NCI-H345 treated with DMSO at 0.1 percent for 48 hours (cell line): ENCODE measurements around the gene CYP11A1.
"Not testable (repeated sequence)": the region's sequence is repeated elsewhere in the genome, so short reads cannot be mapped to it uniquely, and the experiment has no call there.

Experiments used
- DNase-seq: peaks from one replicate; lab custom pipeline; 2025; ENCODE audit not compliant: unreplicated experiment; lab: John Stamatoyannopoulos, UW

The CYP11A1 gene

DNA sequence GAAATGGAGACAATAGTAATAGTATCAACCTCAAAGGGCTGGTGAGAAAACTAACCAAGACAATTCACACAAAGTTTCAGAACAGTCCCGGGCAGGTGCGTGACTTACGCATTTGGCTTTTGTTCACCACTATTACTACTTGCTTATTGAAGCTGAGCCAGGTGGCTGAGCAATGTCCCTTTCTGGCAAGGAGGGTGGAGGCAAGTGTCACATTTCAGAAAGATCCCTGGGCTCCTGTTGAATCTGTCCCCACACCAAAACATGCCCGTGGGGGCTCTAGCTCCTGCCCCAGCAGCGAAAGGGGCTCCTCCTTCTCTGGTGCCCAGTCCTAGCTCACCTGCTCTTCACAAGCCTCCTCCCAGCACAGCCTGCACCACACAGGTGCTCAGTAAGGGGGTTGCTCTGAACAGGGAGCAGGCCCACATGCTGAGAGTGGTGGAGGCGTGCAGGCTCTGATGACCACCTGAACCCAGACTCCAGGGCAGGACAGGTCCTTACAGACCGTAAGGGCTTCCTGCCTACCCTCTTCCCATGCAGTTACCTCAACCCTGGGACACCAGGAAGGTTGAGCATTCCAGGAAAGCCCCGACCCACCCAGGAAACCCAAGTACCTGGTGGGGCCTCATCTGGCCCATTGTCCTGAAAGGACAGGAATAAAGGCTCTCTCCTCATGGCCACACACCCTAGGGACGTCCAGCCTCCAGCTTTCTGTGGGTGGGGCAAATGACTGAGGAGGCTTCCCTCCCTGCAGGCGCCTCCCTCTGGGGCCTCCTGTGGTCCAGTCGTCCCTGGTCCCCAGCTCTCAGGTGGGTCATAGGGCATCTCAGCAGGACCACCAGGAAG lies 33.7 kb upstream of the CYP11A1 start:
- no peak for DNase-seq

DNA sequence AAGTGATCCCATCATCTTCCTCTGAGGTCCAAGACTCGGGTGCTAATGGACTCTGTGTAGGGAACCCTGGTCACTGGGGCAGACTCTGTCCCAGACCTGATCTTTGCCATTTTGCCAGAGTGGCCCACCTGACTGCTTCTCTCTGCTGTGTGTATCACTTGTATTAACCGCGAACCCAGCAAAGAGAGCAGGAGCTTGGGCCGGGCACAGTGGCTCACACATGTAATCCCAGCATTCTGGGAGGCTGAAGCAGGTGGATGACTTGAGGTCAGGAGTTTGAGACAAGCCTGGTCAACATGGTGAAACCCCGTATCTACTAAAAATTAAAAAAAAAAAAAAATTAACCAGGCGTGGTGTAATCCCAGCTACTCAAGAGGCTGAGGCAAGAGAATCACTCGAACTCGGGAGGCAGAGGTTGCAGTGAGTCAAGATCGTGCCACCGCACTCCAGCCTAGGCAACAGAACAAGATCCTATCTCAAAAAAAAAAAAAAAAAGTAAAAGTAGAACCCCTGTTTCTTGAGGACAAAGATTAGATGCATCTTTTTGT lies 32.9 kb upstream of the CYP11A1 start:
- DNase-seq = no peak

DNA sequence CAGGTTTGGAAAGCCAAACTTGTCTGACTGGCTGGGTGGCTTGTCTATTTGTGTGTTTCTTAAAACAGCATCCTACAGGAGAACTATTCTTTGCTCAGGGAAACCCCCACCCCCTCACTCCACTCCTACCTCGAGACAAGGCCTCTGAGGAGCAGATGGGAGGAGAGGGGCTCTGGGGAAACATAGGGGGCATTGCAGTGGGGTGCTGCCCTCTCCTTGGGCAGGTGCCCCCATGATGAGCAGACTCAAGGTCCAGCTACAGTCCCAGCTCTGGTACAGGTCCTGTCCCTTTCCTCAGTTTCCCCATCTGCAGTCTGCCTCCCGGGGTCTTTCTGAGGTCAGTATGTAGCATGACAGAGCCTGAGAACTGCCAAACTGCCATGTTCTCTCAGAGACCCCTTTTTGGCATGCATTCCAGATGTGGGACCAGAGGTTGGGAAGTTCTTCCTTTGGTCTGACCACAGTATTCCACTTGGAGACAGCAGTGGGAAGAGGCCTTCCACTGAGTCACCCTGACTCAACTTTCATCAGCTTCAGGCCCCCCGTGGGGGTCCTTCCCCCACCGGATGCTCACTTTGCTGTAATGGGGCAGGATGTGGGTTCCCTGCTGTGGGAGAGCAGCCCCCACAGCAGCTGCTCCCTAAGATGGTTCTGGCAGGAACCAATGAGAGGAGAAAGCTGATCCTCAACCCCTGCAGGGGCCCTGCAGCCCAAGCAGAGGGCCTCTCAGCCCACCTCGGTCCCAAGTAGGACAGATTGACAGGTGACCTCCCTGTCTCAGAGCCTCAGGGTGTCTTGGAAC lies 32.3 kb upstream of the CYP11A1 start:
- no peak for DNase-seq

DNA sequence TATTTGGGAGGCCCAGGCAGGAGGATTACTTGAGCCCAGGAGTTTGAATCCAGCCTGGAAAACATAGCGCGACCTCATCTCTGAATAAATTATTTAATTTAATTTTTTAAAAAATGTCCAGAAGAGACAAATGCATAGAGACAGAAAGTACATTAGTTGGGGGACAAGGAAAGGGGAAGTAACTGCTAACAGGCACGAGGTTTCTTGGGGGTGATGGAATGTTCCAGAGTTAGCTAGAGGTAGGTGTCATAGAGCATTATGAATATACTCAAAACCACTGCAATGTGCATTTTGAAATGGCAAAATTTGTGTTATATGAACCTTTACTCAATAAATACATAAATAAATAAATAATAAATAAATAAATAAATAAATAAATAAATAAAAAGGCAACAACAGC lies 31.7 kb upstream of the CYP11A1 start:
- no peak for DNase-seq

DNA sequence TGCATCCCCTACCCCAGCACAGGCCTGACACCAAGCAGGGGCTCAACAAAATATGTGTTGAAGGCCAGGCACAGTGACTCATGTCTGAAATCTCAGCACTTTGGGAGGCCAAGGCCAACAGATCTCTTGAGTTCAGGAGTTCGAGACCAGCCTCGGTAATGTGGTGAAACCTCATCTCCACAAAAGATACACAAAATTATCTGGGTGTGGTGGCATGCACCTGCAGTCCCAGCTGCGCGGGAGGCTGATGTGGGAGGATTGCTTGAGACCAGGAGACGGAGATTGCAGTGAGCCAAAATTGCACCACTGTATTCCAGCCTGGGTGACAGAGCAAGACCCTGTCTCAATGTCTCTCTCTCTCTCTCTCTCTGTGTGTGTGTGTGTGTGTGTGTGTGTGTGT lies 30.7 kb upstream of the CYP11A1 start:
- DNase-seq = no peak

DNA sequence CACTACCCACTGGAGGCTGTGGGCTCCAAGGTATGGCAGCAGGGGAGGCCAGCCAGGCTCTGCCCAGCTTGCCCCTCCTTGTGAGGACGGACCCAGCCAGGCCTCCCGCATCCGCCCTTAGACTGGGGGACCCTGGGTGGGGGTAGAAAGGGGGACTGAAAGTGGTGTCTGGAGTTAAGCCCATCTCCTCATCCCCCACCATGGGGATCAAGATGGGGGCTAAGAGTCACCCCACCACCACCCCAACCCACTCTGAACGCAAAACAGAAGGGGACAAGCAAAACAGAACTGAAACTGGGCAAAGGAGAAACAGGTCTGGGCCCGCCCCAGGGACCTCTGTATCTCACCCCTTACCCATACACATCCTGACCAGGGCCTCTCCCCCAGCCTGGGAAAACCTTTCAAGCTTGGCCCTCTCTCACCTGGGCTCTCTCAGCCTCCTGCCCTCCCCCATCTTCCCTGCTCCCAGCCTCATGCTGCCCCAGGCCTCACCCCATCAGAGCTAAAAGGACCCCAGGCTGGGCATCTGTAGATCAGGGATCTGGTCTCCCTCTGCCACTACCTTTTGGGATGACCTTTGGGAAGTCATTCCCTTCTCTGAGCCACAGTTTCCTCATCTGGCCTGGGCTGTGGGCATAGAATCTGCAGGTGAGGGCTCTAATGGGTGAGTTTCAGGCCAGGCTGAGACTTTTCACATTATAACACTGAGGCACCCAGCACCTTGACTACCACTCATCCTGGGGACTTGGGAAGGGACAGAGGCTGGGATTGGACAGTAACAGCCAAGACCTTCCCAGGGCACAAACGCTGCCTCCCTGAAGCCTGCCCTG lies 30.0 kb upstream of the CYP11A1 start:
- no peak for DNase-seq

DNA sequence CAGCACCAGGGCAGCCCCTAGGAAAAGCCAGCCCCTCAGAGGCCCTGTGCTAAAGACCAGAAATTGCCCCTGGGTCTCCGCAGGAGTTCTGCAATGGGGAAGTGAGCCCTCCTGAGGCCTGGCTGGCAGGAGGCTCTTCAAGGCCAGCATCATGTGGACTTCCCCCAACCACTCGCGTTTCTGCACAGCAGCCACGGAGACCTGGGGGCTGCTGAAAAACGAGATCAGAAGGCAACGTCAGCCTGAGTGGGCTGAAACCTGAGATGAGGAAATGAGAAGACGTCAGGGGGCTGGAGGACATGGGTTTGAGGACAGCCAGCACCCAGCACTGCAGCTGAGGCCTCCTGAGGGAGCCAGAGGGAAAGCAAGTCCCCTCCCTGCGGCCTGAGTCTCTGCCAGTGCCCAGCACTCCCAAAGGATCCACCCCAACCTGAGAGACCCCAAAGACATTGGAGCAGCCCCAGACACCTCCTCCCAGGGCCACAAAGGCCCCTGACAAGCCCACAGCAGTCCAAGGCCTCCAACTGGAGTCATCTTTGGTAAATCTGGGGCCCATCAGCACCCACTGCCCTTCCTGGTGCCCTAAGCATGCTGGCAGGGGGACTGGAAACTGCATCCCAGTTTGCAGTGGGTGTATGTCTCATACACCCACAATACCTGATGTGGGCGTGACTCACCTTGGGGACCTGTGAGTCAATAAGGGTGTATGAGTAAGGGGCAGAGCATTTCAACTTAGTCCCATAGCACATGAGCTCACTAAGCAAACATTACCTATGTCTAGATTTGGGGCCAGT lies 29.2 kb upstream of the CYP11A1 start:
- DNase-seq = no peak

DNA sequence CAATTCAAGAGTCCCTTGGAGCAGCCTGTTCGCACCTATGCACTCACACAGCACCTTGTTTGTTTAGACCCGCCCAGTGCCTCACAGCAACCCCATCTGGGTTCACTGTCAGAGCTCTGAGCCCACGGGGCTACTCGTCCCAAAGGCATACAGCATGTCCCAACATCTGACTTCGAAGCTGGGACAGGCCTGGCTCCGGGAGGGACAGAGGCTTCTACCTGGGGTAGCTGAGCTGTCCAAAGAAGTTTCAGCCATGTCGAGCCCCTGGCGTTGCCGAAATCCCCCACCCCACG lies 28.6 kb upstream of the CYP11A1 start:
- no peak for DNase-seq

DNA sequence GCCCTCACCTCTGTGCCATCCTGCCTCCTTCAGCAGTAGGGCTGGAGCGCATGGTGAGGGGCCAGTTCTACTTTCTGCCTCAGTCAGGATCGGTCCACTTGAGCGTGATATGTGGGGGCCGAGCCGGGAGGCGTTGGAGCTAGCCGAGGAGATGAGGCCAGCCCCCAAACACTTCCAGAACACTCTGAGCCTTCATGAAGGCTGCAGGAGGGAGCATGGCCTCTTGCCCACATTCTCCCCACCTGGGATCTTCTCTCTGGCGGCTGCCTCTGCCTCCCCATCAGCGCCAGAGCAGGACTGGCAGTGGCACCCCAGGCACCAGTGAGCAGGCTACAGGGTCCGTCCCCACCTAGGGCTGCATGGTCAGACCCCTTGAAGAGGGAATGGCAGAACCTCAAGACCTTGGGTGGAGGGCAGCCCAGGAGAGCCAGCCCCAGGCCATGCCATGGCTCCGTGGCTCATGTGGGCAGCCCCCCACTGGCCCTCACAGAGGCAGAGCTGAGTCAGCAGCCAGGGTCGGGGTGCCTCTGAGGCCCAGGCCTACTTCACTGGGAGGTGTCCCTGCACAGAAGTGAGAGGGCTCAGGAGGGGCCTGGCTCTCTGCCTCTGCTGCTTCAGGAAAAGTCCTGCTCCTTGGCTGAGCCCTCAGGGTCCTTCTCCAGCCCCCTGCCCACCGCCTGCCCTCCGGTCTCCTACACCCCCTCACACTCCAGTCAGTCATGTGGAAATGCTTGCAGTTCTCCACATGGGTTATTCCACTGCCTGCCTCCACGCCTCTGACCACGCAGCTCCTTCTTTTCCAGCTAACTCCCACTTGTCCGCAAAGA lies 28.1 kb upstream of the CYP11A1 start:
- no peak for DNase-seq

DNA sequence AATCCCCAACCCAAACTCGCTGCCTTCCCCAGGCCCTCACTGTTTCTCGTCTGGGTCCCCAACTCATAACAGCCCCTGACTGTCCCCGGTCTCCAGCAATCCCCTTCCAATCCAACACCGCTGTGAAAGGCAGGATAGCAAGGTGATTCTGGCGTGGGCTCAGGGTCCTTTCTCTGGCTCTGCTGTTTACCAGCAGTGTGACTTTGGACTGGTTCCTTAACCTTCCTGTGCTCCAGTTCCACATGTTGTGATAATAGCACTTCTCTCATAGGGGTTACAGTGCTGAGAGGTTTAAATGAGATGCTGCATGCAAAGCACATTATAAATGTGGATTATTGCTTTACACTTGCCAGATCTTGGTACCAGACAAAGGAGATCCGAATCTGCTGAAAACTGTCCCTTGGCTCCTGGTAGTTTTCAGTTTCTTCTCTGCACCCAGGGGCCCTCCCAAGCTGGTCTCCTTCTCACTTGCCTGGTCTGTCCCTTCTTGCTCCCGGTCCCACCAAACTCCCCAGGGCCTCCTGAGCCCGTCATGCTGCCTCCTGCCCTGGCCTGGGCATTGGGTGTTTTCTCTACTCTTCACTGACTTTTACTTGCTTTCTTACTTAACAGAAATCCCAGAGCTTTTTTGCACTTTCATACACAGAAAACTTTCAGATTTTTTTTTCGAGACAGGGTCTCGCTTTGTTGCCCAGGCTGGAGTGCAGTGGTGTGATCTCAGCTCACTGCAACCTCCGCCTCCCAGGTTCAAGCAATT lies 26.8 kb upstream of the CYP11A1 start:
- DNase-seq = no peak

DNA sequence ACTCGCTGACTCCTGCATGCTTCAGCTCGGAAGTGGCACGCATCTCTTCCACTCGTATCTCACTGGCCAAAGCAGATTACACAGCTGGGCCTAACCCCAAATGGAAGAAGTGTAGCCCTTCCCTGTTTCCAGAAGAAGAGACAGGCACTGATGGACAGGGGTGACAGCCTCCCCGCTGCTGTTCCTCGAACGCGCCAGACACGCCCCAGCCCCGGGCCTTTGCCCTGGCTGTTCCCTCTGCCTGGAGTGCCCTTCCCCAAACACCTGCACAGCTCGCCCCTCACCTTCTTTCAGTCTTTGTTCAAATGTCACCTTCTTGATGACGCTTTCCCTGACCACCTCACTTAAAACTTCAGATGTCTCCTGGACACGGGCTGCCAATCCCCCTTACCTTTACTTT lies 26.0 kb upstream of the CYP11A1 start:
- no peak for DNase-seq

DNA sequence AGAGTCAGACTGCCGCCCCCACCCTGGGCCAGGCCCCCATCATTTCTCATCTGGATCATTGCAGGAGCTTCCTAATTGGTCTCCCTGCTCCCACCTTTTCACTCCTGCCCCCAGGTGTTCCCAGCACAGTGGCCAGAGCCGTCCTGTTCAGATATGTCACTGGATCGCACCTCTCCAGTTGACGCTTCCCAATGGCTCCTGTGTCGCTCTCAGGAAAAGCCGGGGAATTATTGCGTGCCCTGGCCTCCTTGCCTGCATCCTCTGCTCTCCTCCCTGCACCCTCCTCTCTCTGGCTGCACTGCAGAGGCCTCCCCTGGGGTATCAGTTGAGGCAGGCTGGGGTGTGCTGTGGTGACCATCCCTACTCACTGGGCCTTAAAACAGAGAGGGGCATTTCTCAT lies 25.5 kb upstream of the CYP11A1 start:
- no peak for DNase-seq

DNA sequence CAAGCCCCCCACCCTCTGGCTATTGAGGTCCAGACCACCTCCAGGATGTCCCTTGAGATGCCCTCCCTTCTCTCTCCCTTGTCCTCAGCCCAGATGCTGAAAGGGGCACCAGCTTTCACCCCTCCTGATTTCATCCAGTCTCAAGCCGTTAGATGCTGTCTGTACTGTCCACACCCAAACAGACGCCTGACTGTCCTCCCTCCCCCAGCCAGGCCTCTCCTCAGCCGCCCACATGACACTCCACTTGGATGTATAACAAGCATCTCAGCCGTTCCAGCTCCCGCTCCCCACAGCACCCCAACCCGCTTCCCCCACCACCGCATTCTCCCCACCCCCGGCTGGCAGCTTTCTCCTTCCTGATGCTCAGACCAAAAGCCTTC lies 25.0 kb upstream of the CYP11A1 start:
- no peak for DNase-seq

DNA sequence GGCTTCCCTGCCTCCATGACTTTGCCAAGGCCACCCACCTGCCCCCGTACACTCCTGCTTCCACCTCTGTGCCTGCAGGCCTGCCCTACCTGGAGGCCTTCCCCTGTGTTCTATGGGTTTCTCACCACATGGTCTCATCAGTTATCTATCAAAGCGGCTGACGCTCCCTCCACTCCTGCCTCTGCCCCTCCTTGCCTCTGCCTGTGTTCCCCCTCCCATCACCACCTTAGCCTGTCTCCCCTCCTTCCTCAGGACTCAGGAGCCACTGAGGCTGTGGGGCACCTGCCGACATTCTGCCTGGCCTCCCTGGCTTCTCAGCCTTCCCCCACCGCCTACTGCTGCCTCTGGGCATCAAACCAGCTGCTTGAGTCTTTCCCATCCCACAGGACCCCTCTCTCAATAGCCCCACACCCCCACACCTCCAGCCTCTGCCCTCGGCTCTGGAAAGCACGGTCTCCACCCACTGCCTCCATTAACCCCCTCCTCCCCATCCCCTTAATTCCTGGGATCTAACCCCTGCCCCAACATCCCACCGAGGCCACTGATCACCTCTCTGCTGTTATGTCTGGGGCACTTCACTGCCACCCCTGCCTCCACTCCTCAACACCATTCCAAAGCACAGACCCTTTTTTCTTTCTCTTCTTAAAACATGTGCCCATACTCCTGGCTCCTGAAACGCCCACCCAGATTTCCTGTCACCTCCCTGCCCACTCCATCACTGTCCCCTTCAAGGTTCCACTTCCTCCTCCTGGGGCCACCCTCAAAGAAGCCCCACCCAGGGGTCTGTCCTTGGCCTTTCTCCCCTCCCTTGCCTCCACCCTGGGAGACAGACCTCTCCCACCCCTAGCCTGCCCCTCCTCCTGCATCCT lies 24.4 kb upstream of the CYP11A1 start:
- no peak for DNase-seq

DNA sequence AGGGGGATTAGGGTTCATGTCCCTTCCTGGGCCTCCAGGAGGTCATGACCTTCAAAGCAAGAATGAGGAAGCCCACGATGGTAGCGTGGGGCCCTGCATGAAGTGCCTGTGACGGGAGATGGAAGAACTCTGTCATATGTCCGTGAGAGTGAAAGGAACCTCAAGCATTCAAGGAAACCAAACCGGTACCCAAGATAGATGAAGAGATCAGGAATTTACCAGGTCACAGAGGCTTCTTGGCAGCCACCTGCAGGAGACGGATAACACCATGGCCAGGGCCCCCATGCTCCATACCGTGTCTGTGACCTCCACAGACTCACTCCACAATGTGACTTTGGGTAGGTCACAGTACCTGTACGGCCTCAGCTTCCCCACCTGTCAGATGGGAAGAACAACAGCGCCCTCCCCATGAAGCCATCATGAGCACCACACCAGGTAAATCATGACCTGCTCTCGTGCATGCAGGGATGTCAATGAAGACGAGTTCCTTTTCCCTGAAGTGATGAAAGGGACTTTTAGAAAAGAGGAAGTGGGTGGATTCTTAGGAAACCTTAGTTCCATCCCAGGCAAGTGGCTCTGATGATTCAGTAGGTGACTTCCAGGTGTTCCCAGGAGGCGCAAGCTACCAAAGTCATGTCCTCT lies 23.3 kb upstream of the CYP11A1 start:
- DNase-seq = no peak

DNA sequence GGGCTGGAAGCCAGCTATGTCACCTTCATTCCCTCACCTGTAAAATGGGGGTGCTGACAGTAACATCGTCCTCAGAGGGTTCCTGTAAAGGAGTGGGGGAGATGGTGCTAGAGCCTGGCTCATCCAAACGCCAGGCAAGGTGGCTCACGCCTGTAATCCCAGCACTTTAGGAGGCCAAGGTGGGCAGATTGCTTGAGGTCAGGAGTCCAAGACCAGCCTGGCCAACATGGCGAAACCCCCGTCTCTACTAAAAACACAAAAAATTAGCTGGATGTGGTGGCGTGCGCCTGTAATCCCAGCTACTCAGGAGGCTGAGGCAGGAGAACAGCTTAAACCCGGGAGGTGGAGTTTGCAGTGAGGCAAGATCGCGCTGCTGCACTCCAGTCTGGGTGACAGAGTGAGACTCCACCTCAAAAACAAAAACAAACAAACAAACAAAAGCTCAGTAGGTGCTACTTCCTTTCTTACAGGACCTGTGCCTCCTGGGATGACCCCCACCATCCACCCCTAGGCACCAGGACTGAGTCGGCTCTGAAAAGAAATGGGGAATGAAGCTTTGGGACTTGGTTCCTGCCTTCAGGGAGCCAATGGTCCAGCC lies 22.7 kb upstream of the CYP11A1 start:
- not testable (repeated sequence) for DNase-seq
